ENCODE results near the gene LCN6. TPM values are rescaled to one million over a fixed set of nuclear protein-coding genes. Genes with fewer than 3 reads are reported as not detected.
"Not testable (repeated sequence)": the region's sequence is repeated elsewhere in the genome, so short reads cannot be mapped to it uniquely, and the experiment has no call there.

Gene LCN6
- polyA plus RNA-seq, 1 donor from 2014 or later, result not detected

DNA sequence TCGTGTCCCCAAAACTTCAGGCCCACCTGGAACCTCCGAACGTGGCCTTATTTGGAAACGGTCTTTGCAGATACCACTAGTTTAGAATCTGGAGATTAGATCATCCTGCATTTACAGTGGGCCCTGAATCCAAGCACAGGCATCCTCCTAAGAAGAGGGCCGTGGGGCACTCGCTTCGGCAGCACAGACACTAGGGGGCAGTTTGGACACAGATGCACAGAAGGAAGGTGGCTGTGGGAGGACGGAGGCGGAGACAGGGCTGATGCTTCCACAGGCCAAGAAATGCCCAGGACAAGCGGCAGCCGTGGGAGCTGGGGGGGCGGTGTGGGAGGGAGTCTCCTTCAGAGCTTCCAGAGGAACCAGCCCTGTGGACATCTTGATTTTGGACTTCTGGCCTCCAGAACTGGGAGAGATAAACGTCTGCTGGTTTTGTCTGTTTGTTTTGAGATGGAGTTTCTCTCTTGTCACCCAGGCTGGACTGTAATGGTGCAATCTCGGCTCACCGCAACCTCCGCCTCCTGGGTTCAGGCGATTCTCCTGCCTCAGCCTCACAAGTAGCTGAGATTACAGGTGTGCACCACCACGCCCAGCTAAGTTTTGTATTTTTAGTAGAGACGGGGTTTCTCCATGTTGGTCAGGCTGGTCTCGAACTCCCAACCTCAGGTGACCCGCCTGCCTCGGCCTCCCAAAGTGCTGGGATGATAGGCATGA lies 12.7 kb upstream of the LCN6 start:
- H4K20me1 ChIP-seq (ENCODE audit: insufficient read depth); H3K4me3 ChIP-seq (ENCODE audit: low read length); H3K79me2 ChIP-seq (replicated peaks; ENCODE audit: insufficient read depth, low read length); H3K36me3 ChIP-seq (ENCODE audit: insufficient read depth, low read length); H3F3A ChIP-seq (ENCODE audit: insufficient read depth, low read length, poor library complexity, severe bottlenecking); H2AFZ ChIP-seq (ENCODE audit: low read depth, low read length); H3K9me2 ChIP-seq (ENCODE audit: insufficient read depth, low read length); H3K9me3 ChIP-seq (ENCODE audit: low read length); H3K27ac ChIP-seq (ENCODE audit: low read length); H3K27me3 ChIP-seq (ENCODE audit: insufficient read depth, low read depth, low read length); H3K4me2 ChIP-seq (ENCODE audit: low read length); H3K9ac ChIP-seq (ENCODE audit: low read length): not testable (repeated sequence)
- TF ChIP-seq, protein P1, sequence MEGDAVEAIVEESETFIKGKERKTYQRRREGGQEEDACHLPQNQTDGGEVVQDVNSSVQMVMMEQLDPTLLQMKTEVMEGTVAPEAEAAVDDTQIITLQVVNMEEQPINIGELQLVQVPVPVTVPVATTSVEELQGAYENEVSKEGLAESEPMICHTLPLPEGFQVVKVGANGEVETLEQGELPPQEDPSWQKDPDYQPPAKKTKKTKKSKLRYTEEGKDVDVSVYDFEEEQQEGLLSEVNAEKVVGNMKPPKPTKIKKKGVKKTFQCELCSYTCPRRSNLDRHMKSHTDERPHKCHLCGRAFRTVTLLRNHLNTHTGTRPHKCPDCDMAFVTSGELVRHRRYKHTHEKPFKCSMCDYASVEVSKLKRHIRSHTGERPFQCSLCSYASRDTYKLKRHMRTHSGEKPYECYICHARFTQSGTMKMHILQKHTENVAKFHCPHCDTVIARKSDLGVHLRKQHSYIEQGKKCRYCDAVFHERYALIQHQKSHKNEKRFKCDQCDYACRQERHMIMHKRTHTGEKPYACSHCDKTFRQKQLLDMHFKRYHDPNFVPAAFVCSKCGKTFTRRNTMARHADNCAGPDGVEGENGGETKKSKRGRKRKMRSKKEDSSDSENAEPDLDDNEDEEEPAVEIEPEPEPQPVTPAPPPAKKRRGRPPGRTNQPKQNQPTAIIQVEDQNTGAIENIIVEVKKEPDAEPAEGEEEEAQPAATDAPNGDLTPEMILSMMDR (IDR thresholded peaks at IDR 0.05; ENCODE audit: poor library complexity, severe bottlenecking), result peak; percentile 35

DNA sequence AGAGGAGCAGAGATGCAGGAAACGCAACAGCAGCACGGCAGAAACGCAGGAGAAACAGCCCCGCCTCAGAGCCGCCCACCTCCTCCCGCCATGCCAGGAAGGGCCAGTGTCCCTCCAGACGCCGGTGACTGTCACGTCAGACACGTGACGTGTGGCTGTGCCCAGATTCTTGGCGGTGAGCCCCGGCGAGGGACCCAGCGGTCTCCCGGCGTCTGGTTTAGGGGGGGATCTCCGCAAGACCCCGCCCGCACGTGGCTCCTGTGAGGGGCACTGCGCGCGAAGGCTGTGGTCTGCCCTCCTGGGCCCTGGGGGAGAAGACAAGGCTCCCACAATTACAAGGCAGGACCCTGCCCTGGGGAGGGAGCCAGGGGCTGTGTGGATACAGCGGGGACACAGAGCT lies 12.1 kb upstream of the LCN6 start:
- Histone ChIP-seq H4K20me1 (ENCODE audit: insufficient read depth) (no peaks in the 10 kb centered on the region), H3K9me2 (ENCODE audit: insufficient read depth, low read length) (no peaks in the 10 kb centered on the region), H3K4me3 (ENCODE audit: low read length) (no peak overlapping the region), H3F3A (ENCODE audit: insufficient read depth, low read length, poor library complexity, severe bottlenecking) (no peaks in the 10 kb centered on the region), H3K79me2 (replicated peaks; ENCODE audit: insufficient read depth, low read length) (no peaks in the 10 kb centered on the region), H3K4me2 (ENCODE audit: low read length) (no peak overlapping the region), H3K27ac (ENCODE audit: low read length) (no peak overlapping the region), H2AFZ (ENCODE audit: low read depth, low read length) (no peak overlapping the region), H3K36me3 (ENCODE audit: insufficient read depth, low read length) (no peaks in the 10 kb centered on the region), H3K9ac (ENCODE audit: low read length) (no peak overlapping the region), H3K9me3 (ENCODE audit: low read length) (no peaks in the 10 kb centered on the region), H3K27me3 (ENCODE audit: insufficient read depth, low read depth, low read length) (no peaks in the 10 kb centered on the region)
- TF ChIP-seq, protein P1 (IDR thresholded peaks at IDR 0.05; ENCODE audit: poor library complexity, severe bottlenecking), result no peak
- TF ChIP-seq EZH2 (IDR thresholded peaks at IDR 0.05; ENCODE audit: borderline replicate concordance, insufficient read depth, low read length, poor library complexity, severe bottlenecking) (no peak), MXI1 (conservative IDR thresholded peaks at IDR 0.05; ENCODE audit: poor library complexity, severe bottlenecking) (no peak), POLR2AphosphoS5 (IDR thresholded peaks at IDR 0.05) (no peak), TAF1 (IDR thresholded peaks at IDR 0.05; ENCODE audit: low read depth) (no peak), RAD21 (conservative IDR thresholded peaks at IDR 0.05) (no peak), SMC3 (conservative IDR thresholded peaks at IDR 0.05; ENCODE audit: poor library complexity) (no peak), EP300 (conservative IDR thresholded peaks at IDR 0.05; ENCODE audit: poor library complexity, severe bottlenecking) (no peak)
- TF ChIP-seq, protein P2, sequence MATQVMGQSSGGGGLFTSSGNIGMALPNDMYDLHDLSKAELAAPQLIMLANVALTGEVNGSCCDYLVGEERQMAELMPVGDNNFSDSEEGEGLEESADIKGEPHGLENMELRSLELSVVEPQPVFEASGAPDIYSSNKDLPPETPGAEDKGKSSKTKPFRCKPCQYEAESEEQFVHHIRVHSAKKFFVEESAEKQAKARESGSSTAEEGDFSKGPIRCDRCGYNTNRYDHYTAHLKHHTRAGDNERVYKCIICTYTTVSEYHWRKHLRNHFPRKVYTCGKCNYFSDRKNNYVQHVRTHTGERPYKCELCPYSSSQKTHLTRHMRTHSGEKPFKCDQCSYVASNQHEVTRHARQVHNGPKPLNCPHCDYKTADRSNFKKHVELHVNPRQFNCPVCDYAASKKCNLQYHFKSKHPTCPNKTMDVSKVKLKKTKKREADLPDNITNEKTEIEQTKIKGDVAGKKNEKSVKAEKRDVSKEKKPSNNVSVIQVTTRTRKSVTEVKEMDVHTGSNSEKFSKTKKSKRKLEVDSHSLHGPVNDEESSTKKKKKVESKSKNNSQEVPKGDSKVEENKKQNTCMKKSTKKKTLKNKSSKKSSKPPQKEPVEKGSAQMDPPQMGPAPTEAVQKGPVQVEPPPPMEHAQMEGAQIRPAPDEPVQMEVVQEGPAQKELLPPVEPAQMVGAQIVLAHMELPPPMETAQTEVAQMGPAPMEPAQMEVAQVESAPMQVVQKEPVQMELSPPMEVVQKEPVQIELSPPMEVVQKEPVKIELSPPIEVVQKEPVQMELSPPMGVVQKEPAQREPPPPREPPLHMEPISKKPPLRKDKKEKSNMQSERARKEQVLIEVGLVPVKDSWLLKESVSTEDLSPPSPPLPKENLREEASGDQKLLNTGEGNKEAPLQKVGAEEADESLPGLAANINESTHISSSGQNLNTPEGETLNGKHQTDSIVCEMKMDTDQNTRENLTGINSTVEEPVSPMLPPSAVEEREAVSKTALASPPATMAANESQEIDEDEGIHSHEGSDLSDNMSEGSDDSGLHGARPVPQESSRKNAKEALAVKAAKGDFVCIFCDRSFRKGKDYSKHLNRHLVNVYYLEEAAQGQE (IDR thresholded peaks at IDR 0.05; ENCODE audit: borderline replicate concordance), result no peak
